ENCODE data around the gene ZNF462.

Gene ZNF462

GRCh38 chr9:106993603-106994002 is 130.6 kb downstream of the ZNF462 start:
- H3K4me3 ChIP-seq (ENCODE audit: low read depth, low read length): no peak overlapping the region
- in situ Hi-C loops (cut with HindIII; ENCODE audit: low sequenced_read_pairs): no loop called here
- TF ChIP-seq CTCF (IDR thresholded peaks at IDR 0.05; ENCODE audit: low read depth, low read length): no peak
- no peak for DNase-seq (ENCODE audit: low read depth, low spot score)

GRCh38 chr9:106994463-106994862 is 131.5 kb downstream of the ZNF462 start:
- TF ChIP-seq CTCF (IDR thresholded peaks at IDR 0.05; ENCODE audit: low read depth, low read length): no peak

GRCh38 chr9:107000218-107000617 is 137.3 kb downstream of the ZNF462 start:
- in situ Hi-C loops (cut with HindIII; ENCODE audit: low sequenced_read_pairs): no loop called here
- no peak for DNase-seq (ENCODE audit: low read depth, low spot score)
- no peak for TF ChIP-seq CTCF (IDR thresholded peaks at IDR 0.05; ENCODE audit: low read depth, low read length)
- no peak overlapping the region for H3K4me3 ChIP-seq (ENCODE audit: low read depth, low read length)

More at GRCh38 chr9:106994463-106994862, 131.5 kb downstream of the ZNF462 start:
- DNase-seq (ENCODE audit: low read depth, low spot score): no peak
- H3K4me3 ChIP-seq (ENCODE audit: low read depth, low read length): no peak overlapping the region
- in situ Hi-C loops (cut with HindIII; ENCODE audit: low sequenced_read_pairs): no loop called here

- in situ Hi-C loops (cut with HindIII; ENCODE audit: low sequenced_read_pairs): no loop called here
- no peak overlapping the region for H3K4me3 ChIP-seq (ENCODE audit: low read depth, low read length)
- no peak for DNase-seq (ENCODE audit: low read depth, low spot score)
- TF ChIP-seq CTCF (IDR thresholded peaks at IDR 0.05; ENCODE audit: low read depth, low read length): no peak
Measured at GRCh38 chr9:107005201-107005600, 142.2 kb downstream of the ZNF462 start.

- no peak for DNase-seq (ENCODE audit: low read depth, low spot score)
- in situ Hi-C loops (cut with HindIII; ENCODE audit: low sequenced_read_pairs): no loop called here
- H3K4me3 ChIP-seq (ENCODE audit: low read depth, low read length): no peak overlapping the region
- TF ChIP-seq CTCF (IDR thresholded peaks at IDR 0.05; ENCODE audit: low read depth, low read length): no peak
Measured at GRCh38 chr9:107007402-107007801, 144.4 kb downstream of the ZNF462 start.

GRCh38 chr9:107008011-107008410 is 145.0 kb downstream of the ZNF462 start:
- TF ChIP-seq CTCF (IDR thresholded peaks at IDR 0.05; ENCODE audit: low read depth, low read length): no peak
- in situ Hi-C loops (cut with HindIII; ENCODE audit: low sequenced_read_pairs): no loop called here
- DNase-seq (ENCODE audit: low read depth, low spot score): no peak
- H3K4me3 ChIP-seq (ENCODE audit: low read depth, low read length): no peak overlapping the region

- no peak for DNase-seq (ENCODE audit: low read depth, low spot score)
- H3K4me3 ChIP-seq (ENCODE audit: low read depth, low read length): no peak overlapping the region
- TF ChIP-seq CTCF (IDR thresholded peaks at IDR 0.05; ENCODE audit: low read depth, low read length): no peak
- in situ Hi-C loops (cut with HindIII; ENCODE audit: low sequenced_read_pairs): no loop called here
Measured at GRCh38 chr9:107008447-107008846, 145.5 kb downstream of the ZNF462 start.

Data from astrocyte of the spinal cord (primary cell).